H1 (cell line): ENCODE measurements around the gene NET1. TPM values are rescaled to one million over a fixed set of nuclear protein-coding genes. Genes with fewer than 3 reads are reported as not detected.

Source experiments
- CTCF ChIA-PET: fragments of 300-600 bp; sonication (Branson Sonifier 250); formaldehyde crosslinking; loops from one replicate; lab custom pipeline; 2021; ENCODE audit not compliant: partially characterized antibody; lab: Charles Lee
- POLR2A ChIA-PET: fragments of 300-600 bp; sonication (Branson Sonifier 250); formaldehyde crosslinking; loops from one replicate; lab custom pipeline; 2021; ENCODE audit warnings: inconsistent platforms; ENCODE audit not compliant: partially characterized antibody; lab: Charles Lee
- DNase-seq, 2 experiments: peaks; one replicate each; pipeline versions ENCODE4 v3.0.0 to v3.0.0-alpha.2; 2010 to 2022; ENCODE audit warnings: low spot score in 2 of 2, low read depth in 1 of 2, mixed read lengths in 1 of 2
- FAIRE-seq: peaks from 2 replicates; lab custom pipeline; 2011; peaks lifted over from hg19 to GRCh38; lab: Jason Lieb, UNC
- H2AFZ ChIP-seq: 2 replicates; pipeline ENCODE4 v1.8.1; 2012; ENCODE audit warnings: low read length, inconsistent platforms
- H2AK5ac ChIP-seq: 2 replicates; pipeline ENCODE4 v1.6.1; 2013; ENCODE audit warnings: low read depth, low read length
- H2BK120ac ChIP-seq: replicated peaks from 2 replicates; pipeline ENCODE3; 2013; ENCODE audit warnings: low read depth, low read length, inconsistent platforms
- H2BK12ac ChIP-seq: 2 replicates; pipeline ENCODE4 v1.6.1; 2013; ENCODE audit warnings: low read depth, low read length
- H2BK15ac ChIP-seq: 2 replicates; pipeline ENCODE4 v1.6.1; 2013; ENCODE audit warnings: low read length
- H2BK20ac ChIP-seq: 2 replicates; pipeline ENCODE4 v1.6.1; 2013; ENCODE audit warnings: low read length
- H2BK5ac ChIP-seq: 2 replicates; pipeline ENCODE4 v1.6.1; 2013; ENCODE audit warnings: low read depth, low read length
- H3K14ac ChIP-seq: 2 replicates; pipeline ENCODE4 v1.6.1; 2013; ENCODE audit warnings: inconsistent platforms; ENCODE audit not compliant: insufficient read length
- H3K18ac ChIP-seq: 2 replicates; pipeline ENCODE4 v1.6.1; 2013; ENCODE audit warnings: low read length; ENCODE audit errors: extremely low read depth
- H3K23ac ChIP-seq: 2 replicates; pipeline ENCODE4 v1.6.1; 2013; ENCODE audit warnings: inconsistent platforms; ENCODE audit not compliant: insufficient read length
- H3K23me2 ChIP-seq: 2 replicates; pipeline ENCODE4 v1.6.1; 2013; ENCODE audit warnings: low read depth, low read length
- H3K27ac ChIP-seq: 2 replicates; pipeline ENCODE4 v1.6.1; 2011; ENCODE audit warnings: low read depth, low read length, inconsistent platforms
- H3K27me3 ChIP-seq, 4 experiments: replicated peaks in 1 of 4; 1 replicate in 1 of 4; 2 replicates in 3 of 4; pipeline versions ENCODE4 v1.6.1 to v1.8.1; 2011 to 2013; ENCODE audit warnings: low read length in 3 of 4, mild to moderate bottlenecking in 3 of 4, inconsistent platforms in 2 of 4, mixed read lengths in 2 of 4, moderate library complexity in 1 of 4; ENCODE audit not compliant: control insufficient read depth in 3 of 4, insufficient read depth in 3 of 4; ENCODE audit errors: extremely low read depth in 1 of 4
- H3K36me3 ChIP-seq, 4 experiments: 2 replicates each; pipeline versions ENCODE4 v1.6.1 to v1.8.1; 2011 to 2013; ENCODE audit warnings: mild to moderate bottlenecking in 4 of 4, low read length in 3 of 4, moderate library complexity in 2 of 4, control low read depth in 1 of 4, inconsistent platforms in 1 of 4; ENCODE audit not compliant: insufficient read depth in 4 of 4, control insufficient read depth in 2 of 4
- H3K4ac ChIP-seq: replicated peaks from 2 replicates; pipeline ENCODE3; 2013; ENCODE audit warnings: low read length, low read depth, mixed read lengths, inconsistent platforms; ENCODE audit not compliant: insufficient read length
- H3K4me1 ChIP-seq, 4 experiments: replicated peaks in 1 of 4; 1 replicate in 1 of 4; 2 replicates in 3 of 4; pipeline versions ENCODE4 v1.6.1 to v1.8.1; 2011 to 2013; ENCODE audit warnings: low read length in 3 of 4, inconsistent platforms in 2 of 4, mixed read lengths in 1 of 4; ENCODE audit not compliant: insufficient read depth in 4 of 4, control insufficient read depth in 3 of 4
- H3K4me2 ChIP-seq, 2 experiments: 2 replicates each; pipeline versions ENCODE4 v1.6.1 to v1.8.1; 2011 to 2013; ENCODE audit warnings: low read depth in 2 of 2, low read length in 2 of 2, control low read depth in 1 of 2, inconsistent platforms in 1 of 2, mild to moderate bottlenecking in 1 of 2; ENCODE audit not compliant: insufficient read depth in 1 of 2
- H3K4me3 ChIP-seq, 4 experiments: fragments of 200-600, 300-600 bp in 1 of 4; sonication (generic), shearing (Covaris generic), sonication (Bioruptor Twin) in 1 of 4; 2 replicates each; pipeline versions ENCODE4 v1.5.1 to v1.8.1; 2011 to 2016; ENCODE audit warnings: low read length in 4 of 4, low read depth in 3 of 4, control low read depth in 2 of 4, inconsistent platforms in 2 of 4, mild to moderate bottlenecking in 2 of 4, mixed read lengths in 1 of 4, moderate library complexity in 1 of 4; ENCODE audit not compliant: insufficient read depth in 2 of 4; ENCODE audit errors: extremely low read depth in 1 of 4
- H3K56ac ChIP-seq: replicated peaks from 2 replicates; pipeline ENCODE3; 2013; ENCODE audit warnings: low read depth, mild to moderate bottlenecking, mixed read lengths, low read length, inconsistent platforms; ENCODE audit not compliant: insufficient read length
- H3K79me1 ChIP-seq: 2 replicates; pipeline ENCODE4 v1.6.1; 2013; ENCODE audit warnings: low read depth, low read length, control low read depth
- H3K79me2 ChIP-seq, 2 experiments: 2 replicates each; pipeline versions ENCODE4 v1.6.1 to v1.8.1; 2012 to 2013; ENCODE audit warnings: low read length in 2 of 2, mild to moderate bottlenecking in 2 of 2, inconsistent platforms in 1 of 2; ENCODE audit not compliant: insufficient read depth in 2 of 2, control insufficient read depth in 1 of 2
- H3K9ac ChIP-seq, 4 experiments: replicated peaks in 1 of 4; 1 replicate in 1 of 4; 2 replicates in 3 of 4; pipeline versions ENCODE4 v1.6.1 to v1.8.1; 2011 to 2013; ENCODE audit warnings: low read depth in 3 of 4, low read length in 3 of 4, control low read depth in 2 of 4, mild to moderate bottlenecking in 2 of 4, moderate library complexity in 2 of 4, inconsistent platforms in 1 of 4; ENCODE audit errors: extremely low read depth in 1 of 4
- H3K9me3 ChIP-seq, 2 experiments: 2 replicates each; pipeline versions ENCODE4 v1.6.1 to v1.8.1; 2012 to 2013; ENCODE audit warnings: mild to moderate bottlenecking in 2 of 2, moderate library complexity in 2 of 2, control low read depth in 1 of 2, inconsistent platforms in 1 of 2, low read depth in 1 of 2, low read length in 1 of 2, mixed read lengths in 1 of 2; ENCODE audit not compliant: insufficient read depth in 2 of 2
- H4K20me1 ChIP-seq, 2 experiments: replicated peaks in 1 of 2; 2 replicates each; pipeline versions ENCODE3 to v1.8.1; 2011 to 2013; ENCODE audit warnings: inconsistent platforms in 2 of 2, low read length in 2 of 2, mild to moderate bottlenecking in 1 of 2; ENCODE audit not compliant: insufficient read depth in 2 of 2, control insufficient read depth in 1 of 2
- H4K5ac ChIP-seq: 2 replicates; pipeline ENCODE4 v1.6.1; 2013; ENCODE audit warnings: low read length, low read depth, mixed read lengths, inconsistent platforms; ENCODE audit not compliant: insufficient read length
- H4K8ac ChIP-seq: 2 replicates; pipeline ENCODE4 v1.8.0; 2013; ENCODE audit warnings: mild to moderate bottlenecking, moderate library complexity, low read length, inconsistent platforms; ENCODE audit not compliant: insufficient read depth; ENCODE audit errors: extremely low read depth
- H4K91ac ChIP-seq: replicated peaks from 2 replicates; pipeline ENCODE3; 2013; ENCODE audit warnings: low read length, mixed read lengths, inconsistent platforms; ENCODE audit not compliant: insufficient read length
- ATF2 ChIP-seq: IDR thresholded peaks from 2 replicates; pipeline ENCODE4 v1.6.1; 2012; ENCODE audit warnings: low read length, inconsistent platforms
- CEBPB ChIP-seq: IDR thresholded peaks from 2 replicates; pipeline ENCODE4 v1.6.1; 2012; ENCODE audit warnings: low read depth, low read length
- EGR1 ChIP-seq: IDR thresholded peaks from 2 replicates; pipeline ENCODE4 v1.6.1; 2011; ENCODE audit warnings: low read depth, low read length, borderline replicate concordance
- EP300 ChIP-seq, 2 experiments: IDR thresholded peaks; 1 replicate in 1 of 2; 2 replicates in 1 of 2; pipeline ENCODE4 v1.6.1; 2011 to 2012; ENCODE audit warnings: low read depth in 2 of 2, low read length in 2 of 2, mild to moderate bottlenecking in 2 of 2, borderline replicate concordance in 1 of 2, inconsistent platforms in 1 of 2, moderate library complexity in 1 of 2
- KDM4A ChIP-seq: IDR thresholded peaks from one replicate; pipeline ENCODE4 v1.7.1; 2012; ENCODE audit warnings: low read depth, mild to moderate bottlenecking, moderate library complexity, low read length, inconsistent platforms; ENCODE audit not compliant: severe bottlenecking
- RAD21 ChIP-seq, 2 experiments: IDR thresholded peaks in 1 of 2; conservative IDR thresholded peaks in 1 of 2; 2 replicates each; pipeline ENCODE4 v1.6.1; 2011; ENCODE audit warnings: low read depth in 2 of 2, low read length in 2 of 2, improper control_type of control experiment in 1 of 2, inconsistent platforms in 1 of 2, mild to moderate bottlenecking in 1 of 2, moderate library complexity in 1 of 2
- SUZ12 ChIP-seq: fragments of 200-600 bp; sonication (generic); IDR thresholded peaks from 2 replicates; pipeline ENCODE4 v1.6.1; 2012; ENCODE audit warnings: mild to moderate bottlenecking, inconsistent platforms, low read length, moderate library complexity, mixed read lengths
- TBP ChIP-seq: IDR thresholded peaks from 2 replicates; pipeline ENCODE4 v1.6.1; 2011; ENCODE audit warnings: low read depth, low read length, improper control_type of control experiment
- YY1 ChIP-seq: IDR thresholded peaks from 2 replicates; pipeline ENCODE4 v1.6.1; 2011; ENCODE audit warnings: low read depth, mild to moderate bottlenecking, low read length
- WGBS, 2 experiments: shearing (Covaris generic) in 1 of 2; methylation state at CpG; one replicate each; pipeline versions ENCODE4 v1.1.6 to v1.1.7; 2013 to 2015; ENCODE audit warnings: low lambda C conversion rate in 2 of 2, mixed read lengths in 2 of 2, inconsistent platforms in 1 of 2, low coverage in 1 of 2, missing lambda C conversion rate in 1 of 2; ENCODE audit not compliant: insufficient replicate concordance in 2 of 2, insufficient coverage in 1 of 2, insufficient read length in 1 of 2; ENCODE audit errors: extremely low coverage in 1 of 2, missing lambda C conversion rate in 1 of 2; 5-methylcytosine and 5-hydroxymethylcytosine counted together
- polyA plus RNA-seq, 7 experiments: library from polyadenylated mRNA; depleted of rRNA in 3 of 7; stranded (reverse) in 5 of 7; unstranded in 2 of 7; fragments of >200 nt in 5 of 7; fragments of 200-250 nt in 2 of 7; gene quantifications; 1 replicate in 5 of 7; 2 replicates in 1 of 7; 4 replicates in 1 of 7; pipeline versions ENCODE4 v1.2.1 to v1.2.3, GENCODE V29; 2011 to 2013; ENCODE audit warnings: missing spikeins in 2 of 7, mixed read lengths in 2 of 7
- total RNA-seq: library from RNA; stranded (reverse); fragmentation: NEBNext Ultra II Directional; extraction: Animal tissue kit (Norgen Biotek cat#: 25700); gene quantifications from 2 replicates; pipeline ENCODE4 v1.2.1, GENCODE V29; 2021

NET1 gene
- total and polyA plus RNA-seq, 2 of the 8 experiments (the other 6 are each of a cell fraction or from before 2014, with no cell fraction given): 21.5 to 117 TPM

GRCh38 chr10:5443429-5443828 is 31.1 kb downstream of the NET1 start:
- Histone ChIP-seq H2AK5ac (no peak overlapping the region), H3K27ac (no peak overlapping the region), H3K79me2 (peaks cover 0 to 28% of the 10 kb centered on the region in 2 experiments; a peak in 2 of 4 replicates), H3K14ac (no peak overlapping the region), H4K20me1 (peaks cover 0 to 4% of the 10 kb centered on the region in 2 experiments), H3K4me3 (no peak overlapping the region), H3K27me3 (no peaks in the 10 kb centered on the region), H2AFZ (no peak overlapping the region), H2BK12ac (no peak overlapping the region), H4K8ac (no peak overlapping the region), H2BK5ac (no peak overlapping the region), H4K5ac (no peak overlapping the region), H3K4ac (no peak overlapping the region), H4K91ac (no peak overlapping the region), H3K4me1 (peaks cover 0 to 3% (median under 1%) of the 10 kb centered on the region in 4 experiments; a peak in 4 of 7 replicates), H3K9ac (no peak overlapping the region), H3K23ac (no peak overlapping the region), H3K4me2 (no peak overlapping the region), H3K9me3 (no peaks in the 10 kb centered on the region), H3K79me1 (no peaks in the 10 kb centered on the region), H2BK15ac (no peak overlapping the region), H3K56ac (no peak overlapping the region), H3K23me2 (peaks cover 2% of the 10 kb centered on the region; the same call in 1 of the 2 replicates), H3K18ac (no peak overlapping the region), H3K36me3 (peaks cover 0 to 3% (median 0%) of the 10 kb centered on the region in 4 experiments; a peak in 1 of 8 replicates), H2BK120ac (no peak overlapping the region), H2BK20ac (no peak overlapping the region)
- DNase-seq (no peak), FAIRE-seq (no peak)
- CTCF ChIA-PET: interaction anchor here (0.9 to 11.1 kb wide), 20 partner anchors 9 to 594 kb away, joined by 3 to 200 read pairs (median 4); partner anchors contain the start of gene CALML5
- TF ChIP-seq SUZ12: no peak
- TF ChIP-seq CEBPB: no peak
- TF ChIP-seq EGR1: no peak
- no peak for TF ChIP-seq ATF2
- no peak for TF ChIP-seq YY1
- TF ChIP-seq EP300 (IDR thresholded peaks at IDR 0.05; ENCODE audit: borderline replicate concordance in 1 of 2, low read depth in 2 of 2, low read length in 2 of 2): no peak
- no peak for TF ChIP-seq TBP
- no peak for TF ChIP-seq RAD21 (IDR thresholded peaks at IDR 0.05 in 1 of 2, conservative IDR thresholded peaks at IDR 0.05 in 1 of 2; ENCODE audit: low read depth in 2 of 2, low read length in 2 of 2)
- TF ChIP-seq KDM4A: no peak
- POLR2A ChIA-PET: interaction anchor here (2.2 kb wide), 1 partner anchor 23 kb away, joined by 6 read pairs; no protein-coding TSS in a partner anchor
- WGBS, 2 experiments: 88% methylated on average over 1 of the region's 1 CpG; no CpG with 5 or more reads in 1 of the 2 experiments
